ENCODE measurements around the gene ARX.

GRCh38 chrX:25052798-25053534, 37.2 kb upstream of the ARX start:
- TF ChIP-seq POLR2A (IDR thresholded peaks at IDR 0.05) (no peak), CTCF (IDR thresholded peaks at IDR 0.05) (no peak)
